ENCODE measurements around the gene SUSD4. TPM values are rescaled to one million over a fixed set of nuclear protein-coding genes. Genes with fewer than 3 reads are reported as not detected.

SUSD4 gene
- polyA plus RNA-seq, 2 of the 4 experiments (the other 2 are of a cell fraction), result 0.61 to 0.85 TPM

DNA sequence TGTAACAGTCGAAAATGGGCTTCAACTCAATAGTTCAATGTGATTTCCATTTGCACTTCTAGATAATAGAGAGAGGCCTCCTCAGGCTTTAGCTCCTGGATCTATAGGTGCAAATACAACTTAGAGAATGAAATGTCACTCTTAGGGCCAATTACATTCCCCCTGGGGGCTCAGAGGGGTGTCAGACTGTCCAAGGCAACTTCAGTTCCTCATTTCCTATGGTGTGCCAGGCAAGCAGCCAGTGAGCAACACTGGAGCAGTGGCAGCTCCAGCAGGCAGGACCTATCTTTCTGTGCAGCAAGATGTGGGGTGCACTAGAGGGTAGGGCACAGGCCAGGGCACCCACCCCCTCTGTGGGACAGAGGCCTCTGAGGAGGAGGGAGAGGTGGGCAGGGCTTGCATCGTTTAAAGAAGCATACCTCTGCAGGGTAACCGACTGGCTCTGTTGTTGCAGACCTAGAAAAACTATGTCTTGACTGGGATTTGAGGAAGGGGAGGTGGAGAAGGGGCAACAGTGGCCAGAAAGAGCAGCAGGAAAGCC, 97.3 kb downstream of the SUSD4 start:
- TF ChIP-seq JUN (IDR thresholded peaks at IDR 0.05), result no peak
- TF ChIP-seq FOSB (CRISPR knock-in tag; IDR thresholded peaks at IDR 0.05), result no peak
- no peak for TF ChIP-seq NFE2L2 (conservative IDR thresholded peaks at IDR 0.05; ENCODE audit: low read length)
- TF ChIP-seq, protein P1, sequence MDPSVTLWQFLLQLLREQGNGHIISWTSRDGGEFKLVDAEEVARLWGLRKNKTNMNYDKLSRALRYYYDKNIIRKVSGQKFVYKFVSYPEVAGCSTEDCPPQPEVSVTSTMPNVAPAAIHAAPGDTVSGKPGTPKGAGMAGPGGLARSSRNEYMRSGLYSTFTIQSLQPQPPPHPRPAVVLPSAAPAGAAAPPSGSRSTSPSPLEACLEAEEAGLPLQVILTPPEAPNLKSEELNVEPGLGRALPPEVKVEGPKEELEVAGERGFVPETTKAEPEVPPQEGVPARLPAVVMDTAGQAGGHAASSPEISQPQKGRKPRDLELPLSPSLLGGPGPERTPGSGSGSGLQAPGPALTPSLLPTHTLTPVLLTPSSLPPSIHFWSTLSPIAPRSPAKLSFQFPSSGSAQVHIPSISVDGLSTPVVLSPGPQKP (IDR thresholded peaks at IDR 0.05; ENCODE audit: low read depth, low read length), result no peak
- TF ChIP-seq, protein P2, sequence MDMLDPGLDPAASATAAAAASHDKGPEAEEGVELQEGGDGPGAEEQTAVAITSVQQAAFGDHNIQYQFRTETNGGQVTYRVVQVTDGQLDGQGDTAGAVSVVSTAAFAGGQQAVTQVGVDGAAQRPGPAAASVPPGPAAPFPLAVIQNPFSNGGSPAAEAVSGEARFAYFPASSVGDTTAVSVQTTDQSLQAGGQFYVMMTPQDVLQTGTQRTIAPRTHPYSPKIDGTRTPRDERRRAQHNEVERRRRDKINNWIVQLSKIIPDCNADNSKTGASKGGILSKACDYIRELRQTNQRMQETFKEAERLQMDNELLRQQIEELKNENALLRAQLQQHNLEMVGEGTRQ (IDR thresholded peaks at IDR 0.05), result no peak
- no peak for TF ChIP-seq RNF2 (IDR thresholded peaks at IDR 0.05; ENCODE audit: borderline replicate concordance, low read depth)
- no peak for TF ChIP-seq CEBPB (IDR thresholded peaks at IDR 0.05)
- TF ChIP-seq MAFK (IDR thresholded peaks at IDR 0.05; ENCODE audit: partially characterized antibody), result no peak
- no peak for TF ChIP-seq NR3C1 (IDR thresholded peaks at IDR 0.05)
- TF ChIP-seq, protein P3, sequence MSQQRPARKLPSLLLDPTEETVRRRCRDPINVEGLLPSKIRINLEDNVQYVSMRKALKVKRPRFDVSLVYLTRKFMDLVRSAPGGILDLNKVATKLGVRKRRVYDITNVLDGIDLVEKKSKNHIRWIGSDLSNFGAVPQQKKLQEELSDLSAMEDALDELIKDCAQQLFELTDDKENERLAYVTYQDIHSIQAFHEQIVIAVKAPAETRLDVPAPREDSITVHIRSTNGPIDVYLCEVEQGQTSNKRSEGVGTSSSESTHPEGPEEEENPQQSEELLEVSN (IDR thresholded peaks at IDR 0.05; ENCODE audit: borderline replicate concordance, low read depth), result no peak
- no peak for TF ChIP-seq CBX2 (IDR thresholded peaks at IDR 0.05; ENCODE audit: borderline replicate concordance, low read depth)
- TF ChIP-seq PHF8 (IDR thresholded peaks at IDR 0.05; ENCODE audit: borderline replicate concordance, low read depth), result no peak
- TF ChIP-seq, protein P4, sequence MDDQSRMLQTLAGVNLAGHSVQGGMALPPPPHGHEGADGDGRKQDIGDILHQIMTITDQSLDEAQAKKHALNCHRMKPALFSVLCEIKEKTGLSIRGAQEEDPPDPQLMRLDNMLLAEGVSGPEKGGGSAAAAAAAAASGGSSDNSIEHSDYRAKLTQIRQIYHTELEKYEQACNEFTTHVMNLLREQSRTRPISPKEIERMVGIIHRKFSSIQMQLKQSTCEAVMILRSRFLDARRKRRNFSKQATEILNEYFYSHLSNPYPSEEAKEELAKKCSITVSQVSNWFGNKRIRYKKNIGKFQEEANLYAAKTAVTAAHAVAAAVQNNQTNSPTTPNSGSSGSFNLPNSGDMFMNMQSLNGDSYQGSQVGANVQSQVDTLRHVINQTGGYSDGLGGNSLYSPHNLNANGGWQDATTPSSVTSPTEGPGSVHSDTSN (IDR thresholded peaks at IDR 0.05), result no peak
- no peak for TF ChIP-seq POLR2A (IDR thresholded peaks at IDR 0.05; ENCODE audit: low read length)
- Histone ChIP-seq H3K4me2 (no peak overlapping the region), H3K4me3 (no peak overlapping the region), H3K27ac (no peak overlapping the region), H3K9me3 (no peaks in the 10 kb centered on the region), H3K4me1 (no peaks in the 10 kb centered on the region; the same call in 2 of the 3 replicates)
- no peak for FAIRE-seq
- 16% methylated on average over 3 of the region's 3 CpGs for WGBS (ENCODE audit: missing lambda C conversion rate)
- POLR2A ChIA-PET, result no interaction called here
- DNase-seq (ENCODE audit: low read depth in 1 of 2, low spot score in 1 of 2), result no peak
- no peak for ATAC-seq
- CTCF ChIA-PET, result interaction anchor here (1.0 to 2.6 kb wide), 5 partner anchors 10 to 132 kb away, joined by 3 to 7 read pairs (median 3); no protein-coding TSS in a partner anchor

DNA sequence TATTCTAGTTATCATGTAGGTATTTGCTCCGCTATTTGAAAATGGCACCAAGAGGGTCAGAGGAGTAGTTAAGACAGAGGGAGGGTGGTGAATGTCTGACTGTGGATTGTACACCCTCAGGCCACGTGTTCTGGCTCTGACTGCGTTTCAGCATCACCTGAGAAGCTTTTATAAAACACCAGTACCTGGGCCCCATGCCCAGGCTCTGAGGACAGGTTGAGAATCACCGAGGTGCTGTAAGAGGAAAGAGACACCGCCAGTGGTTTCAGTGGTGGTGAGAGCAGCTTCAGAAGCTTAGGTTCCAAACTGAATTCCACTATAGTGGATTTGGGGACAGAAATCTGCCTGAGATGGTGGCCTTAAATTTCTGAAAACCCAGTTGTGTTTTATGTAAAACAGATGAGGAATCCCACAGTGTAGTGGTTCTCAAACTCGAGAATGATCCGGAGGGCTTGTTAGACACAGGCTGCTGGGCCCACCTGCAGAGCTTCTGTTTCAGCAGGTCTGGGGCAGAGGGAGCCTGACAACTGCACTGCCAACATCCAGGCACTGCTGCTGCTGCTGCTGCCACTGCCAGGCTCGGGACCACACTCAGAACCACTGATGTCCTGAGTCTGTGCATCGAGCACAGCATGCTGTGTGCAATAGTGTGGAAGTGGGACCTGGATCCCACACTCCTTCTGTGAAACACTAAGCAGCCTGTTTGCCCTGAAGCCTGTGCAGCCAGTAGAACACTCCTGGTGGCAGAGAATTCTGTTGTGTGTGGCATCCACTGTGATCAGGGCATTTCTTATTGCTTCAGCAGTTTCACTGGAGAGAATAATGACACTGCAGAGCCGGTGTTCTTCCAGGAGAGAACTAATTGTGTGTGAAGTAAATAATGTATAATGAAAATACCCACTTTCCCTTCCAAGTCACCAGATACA, 98.7 kb downstream of the SUSD4 start:
- TF ChIP-seq TP53 (CRISPR knock-in tag; IDR thresholded peaks at IDR 0.05) (no peak), RNF2 (IDR thresholded peaks at IDR 0.05; ENCODE audit: borderline replicate concordance, low read depth) (no peak), RFX5 (IDR thresholded peaks at IDR 0.05) (no peak), HOXA7 (CRISPR knock-in tag; IDR thresholded peaks at IDR 0.05) (no peak), ZC3H11A (IDR thresholded peaks at IDR 0.05) (no peak), CBX2 (IDR thresholded peaks at IDR 0.05; ENCODE audit: borderline replicate concordance, low read depth) (no peak), BHLHE40 (IDR thresholded peaks at IDR 0.05; ENCODE audit: low read depth, low read length) (no peak), SREBF2 (IDR thresholded peaks at IDR 0.05) (no peak), RAD21 (conservative IDR thresholded peaks at IDR 0.05 in 1 of 2, IDR thresholded peaks at IDR 0.05 in 1 of 2) (no peak), HOXB13 (CRISPR knock-in tag; IDR thresholded peaks at IDR 0.05; ENCODE audit: low read depth) (no peak), EHMT2 (IDR thresholded peaks at IDR 0.05; ENCODE audit: low read depth) (no peak)
- TF ChIP-seq, protein P4 (IDR thresholded peaks at IDR 0.05), result no peak
- TF ChIP-seq, protein P5, sequence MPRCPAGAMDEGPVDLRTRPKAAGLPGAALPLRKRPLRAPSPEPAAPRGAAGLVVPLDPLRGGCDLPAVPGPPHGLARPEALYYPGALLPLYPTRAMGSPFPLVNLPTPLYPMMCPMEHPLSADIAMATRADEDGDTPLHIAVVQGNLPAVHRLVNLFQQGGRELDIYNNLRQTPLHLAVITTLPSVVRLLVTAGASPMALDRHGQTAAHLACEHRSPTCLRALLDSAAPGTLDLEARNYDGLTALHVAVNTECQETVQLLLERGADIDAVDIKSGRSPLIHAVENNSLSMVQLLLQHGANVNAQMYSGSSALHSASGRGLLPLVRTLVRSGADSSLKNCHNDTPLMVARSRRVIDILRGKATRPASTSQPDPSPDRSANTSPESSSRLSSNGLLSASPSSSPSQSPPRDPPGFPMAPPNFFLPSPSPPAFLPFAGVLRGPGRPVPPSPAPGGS (IDR thresholded peaks at IDR 0.05), result no peak
- ATAC-seq (peak in 1 of 2 experiments; percentile 29; a peak in 3 of 6 replicates), FAIRE-seq (no peak), DNase-seq (ENCODE audit: low read depth in 1 of 2, low spot score in 1 of 2) (no peak)
- Histone ChIP-seq H3K4me3 (no peak overlapping the region), H3K9me3 (no peaks in the 10 kb centered on the region), H3K4me2 (no peak overlapping the region), H3K4me1 (no peaks in the 10 kb centered on the region), H3K27ac (no peak overlapping the region)
- 32% methylated on average over 10 of the region's 10 CpGs for WGBS (ENCODE audit: missing lambda C conversion rate)
- ChIA-PET CTCF (interaction anchor here (1.1 to 2.6 kb wide), 3 partner anchors 14 to 131 kb away, joined by 3 to 7 read pairs (median 3); no protein-coding TSS in a partner anchor), POLR2A (no interaction called here)

Data from A549 (cell line).